Mononuclear cell (primary cell): Measurements from ENCODE around the gene ZNF202. TPM values are rescaled to one million over a fixed set of nuclear protein-coding genes. Genes with fewer than 3 reads are reported as not detected.
"Not testable (repeated sequence)": the region's sequence is repeated elsewhere in the genome, so short reads cannot be mapped to it uniquely, and the experiment has no call there.

ENCODE experiments used
- H3K27me3 ChIP-seq: 2 replicates; pipeline ENCODE4 v1.6.0; 2011; ENCODE audit warnings: low read length, control low read depth; ENCODE audit not compliant: insufficient read depth
- H3K4me1 ChIP-seq: 2 replicates; pipeline ENCODE4 v1.5.1; 2011; ENCODE audit warnings: mild to moderate bottlenecking, low read length, control low read depth; ENCODE audit not compliant: insufficient read depth
- H3K4me3 ChIP-seq: 2 replicates; pipeline ENCODE4 v1.5.1; 2011; ENCODE audit warnings: mild to moderate bottlenecking, low read length, moderate library complexity
- H3K9me3 ChIP-seq: 2 replicates; pipeline ENCODE4 v1.5.1; 2011; ENCODE audit warnings: low read depth, mild to moderate bottlenecking, control low read depth, low read length
- total RNA-seq: library from RNA; depleted of rRNA; stranded (reverse); fragments of >200 nt; gene quantifications from one replicate; pipeline ENCODE4 v1.2.3, GENCODE V29; 2012

ZNF202 gene
- total RNA-seq, 1 donor = 9.3 TPM

- Histone ChIP-seq H3K4me3 (no peak within 1 kb of the TSS), H3K4me1 (no peaks in the 10 kb centered on the region), H3K27me3 (peaks cover 4% of the 10 kb centered on the region), H3K9me3 (no peaks in the 10 kb centered on the region)
Observed at GRCh38 chr11:123754101-123754568, 12.7 kb upstream of the ZNF202 start, which contains the start of gene OR6X1. OR6X1 (minus strand) TSS chr11:123754518; CDS start chr11:123754518, 0 bp downstream.

- no peaks in the 10 kb centered on the region for H3K4me1 ChIP-seq
- no peak overlapping the region for H3K4me3 ChIP-seq
- peaks cover 8% of the 10 kb centered on the region for H3K27me3 ChIP-seq
- no peaks in the 10 kb centered on the region for H3K9me3 ChIP-seq
Observed at GRCh38 chr11:123753110-123753509, 11.7 kb upstream of the ZNF202 start.

- no peaks in the 10 kb centered on the region for H3K4me1 ChIP-seq
- no peak overlapping the region for H3K4me3 ChIP-seq
- no peaks in the 10 kb centered on the region for H3K9me3 ChIP-seq
- H3K27me3 ChIP-seq = peaks cover 14% of the 10 kb centered on the region
Observed at GRCh38 chr11:123751781-123752180, 10.3 kb upstream of the ZNF202 start.

- not testable (repeated sequence) for H3K4me1 ChIP-seq, H3K4me3 ChIP-seq, H3K9me3 ChIP-seq
- H3K27me3 ChIP-seq = peaks cover 21% of the 10 kb centered on the region
Observed at GRCh38 chr11:123748349-123748748, 6.9 kb upstream of the ZNF202 start.

GRCh38 chr11:123745764-123746451, 4.4 kb upstream of the ZNF202 start:
- no peak overlapping the region for H3K4me3 ChIP-seq
- peaks cover 11% of the 10 kb centered on the region for H3K4me1 ChIP-seq
- no peaks in the 10 kb centered on the region for H3K9me3 ChIP-seq
- H3K27me3 ChIP-seq = peaks cover 21% of the 10 kb centered on the region

GRCh38 chr11:123742724-123743120, 1.3 kb upstream of the ZNF202 start:
- Histone ChIP-seq H3K9me3 (no peaks in the 10 kb centered on the region), H3K27me3 (peaks cover 9% of the 10 kb centered on the region), H3K4me1 (peaks cover 21% of the 10 kb centered on the region), H3K4me3 (no peak overlapping the region)

- H3K4me1 ChIP-seq = peaks cover 21% of the 10 kb centered on the region
- no peaks in the 10 kb centered on the region for H3K9me3 ChIP-seq
- H3K4me3 ChIP-seq = peak overlapping the region; percentile 77
- H3K27me3 ChIP-seq = peaks cover 8% of the 10 kb centered on the region
Observed at GRCh38 chr11:123742031-123742723, 717 bp upstream of the ZNF202 start.

- peak overlapping the region; percentile 77 for H3K4me3 ChIP-seq
- peaks cover 21% of the 10 kb centered on the region for H3K4me1 ChIP-seq
Observed at GRCh38 chr11:123740787-123741158, 687 bp downstream of the ZNF202 start.

GRCh38 chr11:123738374-123738773, 3.1 kb downstream of the ZNF202 start:
- Histone ChIP-seq H3K9me3 (no peaks in the 10 kb centered on the region), H3K4me3 (no peak overlapping the region), H3K27me3 (no peaks in the 10 kb centered on the region), H3K4me1 (peaks cover 21% of the 10 kb centered on the region)

More at GRCh38 chr11:123740787-123741158, 687 bp downstream of the ZNF202 start:
- Histone ChIP-seq H3K9me3 (no peaks in the 10 kb centered on the region), H3K27me3 (peaks cover 4% of the 10 kb centered on the region)

GRCh38 chr11:123736769-123737168, 4.7 kb downstream of the ZNF202 start:
- Histone ChIP-seq H3K4me3 (no peak overlapping the region), H3K9me3 (no peaks in the 10 kb centered on the region), H3K4me1 (peaks cover 11% of the 10 kb centered on the region), H3K27me3 (no peaks in the 10 kb centered on the region)

GRCh38 chr11:123729602-123730001, 11.9 kb downstream of the ZNF202 start:
- Histone ChIP-seq H3K9me3 (peaks cover 17% of the 10 kb centered on the region), H3K27me3 (no peaks in the 10 kb centered on the region), H3K4me1 (no peaks in the 10 kb centered on the region), H3K4me3 (no peak overlapping the region)

- no peak overlapping the region for H3K4me3 ChIP-seq
- no peaks in the 10 kb centered on the region for H3K4me1 ChIP-seq
- peaks cover 17% of the 10 kb centered on the region for H3K9me3 ChIP-seq
- no peaks in the 10 kb centered on the region for H3K27me3 ChIP-seq
Observed at GRCh38 chr11:123725995-123726655, 15.3 kb downstream of the ZNF202 start.

GRCh38 chr11:123719452-123719851, 22.0 kb downstream of the ZNF202 start:
- H3K4me3 ChIP-seq = no peak overlapping the region
- H3K4me1 ChIP-seq = no peaks in the 10 kb centered on the region
- no peaks in the 10 kb centered on the region for H3K27me3 ChIP-seq
- H3K9me3 ChIP-seq = no peaks in the 10 kb centered on the region

GRCh38 chr11:123718469-123718868, 23.0 kb downstream of the ZNF202 start:
- Histone ChIP-seq H3K27me3 (no peaks in the 10 kb centered on the region), H3K4me3 (no peak overlapping the region), H3K9me3 (no peaks in the 10 kb centered on the region), H3K4me1 (no peaks in the 10 kb centered on the region)

- no peaks in the 10 kb centered on the region for H3K4me1 ChIP-seq
- no peak overlapping the region for H3K4me3 ChIP-seq
- H3K9me3 ChIP-seq = no peaks in the 10 kb centered on the region
- H3K27me3 ChIP-seq = no peaks in the 10 kb centered on the region
Observed at GRCh38 chr11:123718063-123718462, 23.4 kb downstream of the ZNF202 start.
